Measurements from ENCODE around the gene INKA2. TPM values are rescaled to one million over a fixed set of nuclear protein-coding genes. Genes with fewer than 3 reads are reported as not detected.

INKA2 gene
- total RNA-seq, 1 donor from 2014 or later: 5.4 TPM

DNA sequence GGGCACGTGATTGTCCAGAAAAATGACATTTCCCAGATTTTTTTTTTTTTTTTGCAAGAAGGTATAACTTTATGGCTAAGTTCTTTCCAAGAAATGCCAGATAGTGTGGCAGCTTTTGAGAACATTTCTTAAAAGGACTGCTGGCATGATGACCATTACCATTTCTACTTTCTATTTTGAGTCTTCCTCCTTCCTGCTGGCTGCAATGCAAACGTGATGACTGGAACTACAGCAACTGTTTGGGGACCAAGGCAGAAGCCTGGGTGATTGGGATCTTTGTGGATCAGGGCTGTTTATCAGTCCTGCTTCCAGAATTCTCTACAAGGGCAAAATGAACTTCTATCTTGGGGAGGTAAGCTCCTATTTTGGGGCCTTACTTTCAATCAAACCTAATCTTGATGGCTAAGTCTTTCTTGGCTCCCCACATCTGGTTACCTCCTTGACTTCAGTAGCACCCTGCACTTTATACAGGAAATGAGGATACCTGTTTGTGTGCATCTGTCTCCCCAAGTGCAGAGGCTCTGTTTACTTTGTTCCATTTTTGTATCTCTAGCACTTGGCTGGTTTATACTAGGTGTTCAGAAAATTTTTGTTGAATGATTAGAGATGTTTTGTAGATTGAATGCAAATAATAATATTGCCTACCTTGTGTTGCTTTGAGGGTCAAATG is 12.8 kb upstream of the INKA2 start:
- Mint-ChIP-seq H3K27ac (ENCODE audit: unreplicated experiment) (no peak overlapping the region), H3K4me1 (ENCODE audit: low read depth) (peaks cover 16% of the 10 kb centered on the region), H3K4me3 (ENCODE audit: unreplicated experiment) (no peak overlapping the region), H3K27me3 (ENCODE audit: low read depth) (no peaks in the 10 kb centered on the region), H3K36me3 (ENCODE audit: low read depth) (no peaks in the 10 kb centered on the region), H3K9me3 (ENCODE audit: low read depth) (no peaks in the 10 kb centered on the region)
- DNase-seq (ENCODE audit: low spot score): no peak
- TF ChIP-seq, protein P1, sequence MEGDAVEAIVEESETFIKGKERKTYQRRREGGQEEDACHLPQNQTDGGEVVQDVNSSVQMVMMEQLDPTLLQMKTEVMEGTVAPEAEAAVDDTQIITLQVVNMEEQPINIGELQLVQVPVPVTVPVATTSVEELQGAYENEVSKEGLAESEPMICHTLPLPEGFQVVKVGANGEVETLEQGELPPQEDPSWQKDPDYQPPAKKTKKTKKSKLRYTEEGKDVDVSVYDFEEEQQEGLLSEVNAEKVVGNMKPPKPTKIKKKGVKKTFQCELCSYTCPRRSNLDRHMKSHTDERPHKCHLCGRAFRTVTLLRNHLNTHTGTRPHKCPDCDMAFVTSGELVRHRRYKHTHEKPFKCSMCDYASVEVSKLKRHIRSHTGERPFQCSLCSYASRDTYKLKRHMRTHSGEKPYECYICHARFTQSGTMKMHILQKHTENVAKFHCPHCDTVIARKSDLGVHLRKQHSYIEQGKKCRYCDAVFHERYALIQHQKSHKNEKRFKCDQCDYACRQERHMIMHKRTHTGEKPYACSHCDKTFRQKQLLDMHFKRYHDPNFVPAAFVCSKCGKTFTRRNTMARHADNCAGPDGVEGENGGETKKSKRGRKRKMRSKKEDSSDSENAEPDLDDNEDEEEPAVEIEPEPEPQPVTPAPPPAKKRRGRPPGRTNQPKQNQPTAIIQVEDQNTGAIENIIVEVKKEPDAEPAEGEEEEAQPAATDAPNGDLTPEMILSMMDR (IDR thresholded peaks at IDR 0.05): no peak

DNA sequence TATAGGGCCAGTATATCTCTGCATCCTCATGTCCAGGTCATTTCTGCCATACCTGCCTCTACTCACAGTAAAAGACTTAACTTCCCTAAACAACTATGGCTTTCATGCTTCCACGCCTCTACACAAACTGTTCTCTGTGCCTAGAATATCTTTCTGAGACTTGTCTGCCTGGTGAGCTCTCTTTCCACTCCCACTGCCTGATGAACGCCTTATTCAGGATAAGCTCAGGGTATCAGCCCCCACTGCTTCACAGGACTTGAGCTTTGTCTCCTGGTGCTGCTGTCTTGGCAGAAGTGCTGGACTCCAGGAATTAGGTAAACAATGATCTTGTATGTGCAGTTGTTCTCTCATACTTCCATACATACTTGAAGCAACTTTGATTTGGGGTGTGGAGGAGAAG is 11.7 kb upstream of the INKA2 start:
- Mint-ChIP-seq H3K36me3 (ENCODE audit: low read depth) (no peaks in the 10 kb centered on the region), H3K27ac (ENCODE audit: unreplicated experiment) (no peak overlapping the region), H3K4me1 (ENCODE audit: low read depth) (peaks cover 8% of the 10 kb centered on the region), H3K4me3 (ENCODE audit: unreplicated experiment) (no peak overlapping the region), H3K27me3 (ENCODE audit: low read depth) (no peaks in the 10 kb centered on the region), H3K9me3 (ENCODE audit: low read depth) (no peaks in the 10 kb centered on the region)
- TF ChIP-seq, protein P1 (IDR thresholded peaks at IDR 0.05): no peak
- DNase-seq (ENCODE audit: low spot score): no peak

DNA sequence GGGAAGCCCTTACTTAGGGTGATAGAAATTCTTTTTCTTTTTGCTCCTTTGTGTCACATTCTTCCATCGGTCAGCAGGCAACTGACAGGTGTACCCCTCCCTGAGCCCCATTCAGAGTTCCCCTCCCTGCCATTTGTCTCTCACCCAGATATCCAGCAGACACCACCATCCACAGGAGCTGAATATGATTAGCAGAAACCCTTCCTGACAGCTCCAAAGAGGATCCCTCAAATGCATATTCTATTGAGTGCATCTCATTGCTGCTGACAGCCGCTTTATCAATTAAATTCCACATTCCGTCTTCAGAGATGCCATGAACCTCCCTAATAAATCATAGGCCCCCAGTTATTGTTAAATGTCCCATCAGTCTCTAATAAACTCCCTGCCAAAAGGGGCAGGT is 10.4 kb upstream of the INKA2 start:
- Mint-ChIP-seq H3K4me3 (ENCODE audit: unreplicated experiment) (no peak overlapping the region), H3K9me3 (ENCODE audit: low read depth) (no peaks in the 10 kb centered on the region), H3K36me3 (ENCODE audit: low read depth) (no peaks in the 10 kb centered on the region), H3K27me3 (ENCODE audit: low read depth) (no peaks in the 10 kb centered on the region), H3K27ac (ENCODE audit: unreplicated experiment) (no peak overlapping the region), H3K4me1 (ENCODE audit: low read depth) (peaks cover 2% of the 10 kb centered on the region)
- DNase-seq (ENCODE audit: low spot score): no peak
- TF ChIP-seq, protein P1 (IDR thresholded peaks at IDR 0.05): no peak

DNA sequence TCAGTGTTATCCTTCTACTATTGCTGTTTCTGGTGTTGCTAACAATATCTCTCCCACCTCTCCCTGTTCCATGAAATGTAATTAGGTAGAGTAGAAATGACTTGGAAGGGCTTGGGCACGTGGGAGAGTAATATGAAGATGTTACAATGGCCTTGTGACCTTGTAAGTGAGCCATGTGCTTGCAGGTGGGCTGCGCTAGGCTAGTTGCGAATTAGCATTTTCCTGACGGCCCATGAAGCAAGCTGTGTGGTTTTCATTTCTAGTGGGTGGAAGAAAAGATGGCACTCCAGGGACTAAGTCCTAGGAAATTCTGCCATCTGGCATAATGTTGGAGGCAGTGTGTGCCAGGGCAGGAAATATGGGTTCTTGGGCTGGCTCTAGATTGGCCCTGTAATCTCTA is 8.8 kb upstream of the INKA2 start:
- no peaks in the 10 kb centered on the region for H3K9me3 Mint-ChIP-seq (ENCODE audit: low read depth)

DNA sequence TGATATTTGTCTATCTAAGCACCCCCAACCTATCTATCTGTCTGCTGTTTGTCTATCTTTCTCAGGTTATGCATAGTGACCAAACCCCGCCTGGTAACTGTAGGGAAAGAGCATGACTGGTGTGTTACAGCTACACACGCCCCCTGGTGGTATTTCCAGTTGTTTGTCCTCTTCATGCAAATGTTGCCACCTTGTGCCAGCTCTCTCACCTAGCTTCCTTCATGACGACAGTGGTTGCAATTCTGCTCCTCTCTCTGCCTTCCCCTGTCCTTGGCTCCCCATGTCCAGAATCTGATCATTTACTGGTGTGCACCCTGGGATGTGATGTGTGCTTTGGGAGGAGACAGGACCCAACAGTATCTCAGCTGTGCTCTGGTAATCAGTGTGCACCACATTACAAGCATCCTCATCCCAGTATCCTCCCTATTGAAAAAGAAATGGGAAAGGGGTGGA is 8.1 kb upstream of the INKA2 start:
- H3K27me3 Mint-ChIP-seq (ENCODE audit: low read depth): no peaks in the 10 kb centered on the region
- no peak for DNase-seq (ENCODE audit: low spot score)
- peaks cover 9% of the 10 kb centered on the region for H3K4me1 Mint-ChIP-seq (ENCODE audit: low read depth)
- H3K9me3 Mint-ChIP-seq (ENCODE audit: low read depth): no peaks in the 10 kb centered on the region
- TF ChIP-seq, protein P1 (IDR thresholded peaks at IDR 0.05): peak; percentile 82
- H3K36me3 Mint-ChIP-seq (ENCODE audit: low read depth): no peaks in the 10 kb centered on the region
- H3K4me3 Mint-ChIP-seq (ENCODE audit: unreplicated experiment): no peak overlapping the region
- no peak overlapping the region for H3K27ac Mint-ChIP-seq (ENCODE audit: unreplicated experiment)

More for the DNA sequence above, 8.8 kb upstream of the INKA2 start:
- Mint-ChIP-seq H3K36me3 (ENCODE audit: low read depth) (no peaks in the 10 kb centered on the region), H3K27ac (ENCODE audit: unreplicated experiment) (no peak overlapping the region), H3K4me1 (ENCODE audit: low read depth) (peaks cover 9% of the 10 kb centered on the region), H3K27me3 (ENCODE audit: low read depth) (no peaks in the 10 kb centered on the region), H3K4me3 (ENCODE audit: unreplicated experiment) (no peak overlapping the region)
- TF ChIP-seq, protein P1 (IDR thresholded peaks at IDR 0.05): no peak
- no peak for DNase-seq (ENCODE audit: low spot score)
